GM12864 (cell line): ENCODE results near the gene PCA3.

Experiments
- DNase-seq: peaks from one replicate; pipeline ENCODE4 v3.0.0-alpha.2; 2011; ENCODE audit warnings: low read depth
- H3K4me3 ChIP-seq: 2 replicates; pipeline ENCODE4 v1.5.1; 2011; ENCODE audit warnings: mild to moderate bottlenecking, low read depth, low read length, control low read depth
- TF ChIP-seq, protein P1 (sequence below): IDR thresholded peaks from 2 replicates; pipeline ENCODE4 v1.5.1; 2011; ENCODE audit warnings: low read depth, mild to moderate bottlenecking, moderate library complexity, low read length, control low read depth, inconsistent platforms; ENCODE audit errors: missing control alignments

PCA3 gene

DNA sequence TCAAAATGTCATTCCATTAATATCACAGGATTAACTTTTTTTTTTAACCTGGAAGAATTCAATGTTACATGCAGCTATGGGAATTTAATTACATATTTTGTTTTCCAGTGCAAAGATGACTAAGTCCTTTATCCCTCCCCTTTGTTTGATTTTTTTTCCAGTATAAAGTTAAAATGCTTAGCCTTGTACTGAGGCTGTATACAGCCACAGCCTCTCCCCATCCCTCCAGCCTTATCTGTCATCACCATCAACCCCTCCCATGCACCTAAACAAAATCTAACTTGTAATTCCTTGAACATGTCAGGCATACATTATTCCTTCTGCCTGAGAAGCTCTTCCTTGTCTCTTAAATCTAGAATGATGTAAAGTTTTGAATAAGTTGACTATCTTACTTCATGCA lies 20.6 kb downstream of the PCA3 start:
- no peak for DNase-seq
- H3K4me3 ChIP-seq: no peak overlapping the region

DNA sequence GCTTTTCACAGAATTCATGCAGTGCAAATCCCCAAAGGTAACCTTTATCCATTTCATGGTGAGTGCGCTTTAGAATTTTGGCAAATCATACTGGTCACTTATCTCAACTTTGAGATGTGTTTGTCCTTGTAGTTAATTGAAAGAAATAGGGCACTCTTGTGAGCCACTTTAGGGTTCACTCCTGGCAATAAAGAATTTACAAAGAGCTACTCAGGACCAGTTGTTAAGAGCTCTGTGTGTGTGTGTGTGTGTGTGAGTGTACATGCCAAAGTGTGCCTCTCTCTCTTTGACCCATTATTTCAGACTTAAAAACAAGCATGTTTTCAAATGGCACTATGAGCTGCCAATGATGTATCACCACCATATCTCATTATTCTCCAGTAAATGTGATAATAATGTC lies 21.3 kb downstream of the PCA3 start:
- TF ChIP-seq, protein P1, sequence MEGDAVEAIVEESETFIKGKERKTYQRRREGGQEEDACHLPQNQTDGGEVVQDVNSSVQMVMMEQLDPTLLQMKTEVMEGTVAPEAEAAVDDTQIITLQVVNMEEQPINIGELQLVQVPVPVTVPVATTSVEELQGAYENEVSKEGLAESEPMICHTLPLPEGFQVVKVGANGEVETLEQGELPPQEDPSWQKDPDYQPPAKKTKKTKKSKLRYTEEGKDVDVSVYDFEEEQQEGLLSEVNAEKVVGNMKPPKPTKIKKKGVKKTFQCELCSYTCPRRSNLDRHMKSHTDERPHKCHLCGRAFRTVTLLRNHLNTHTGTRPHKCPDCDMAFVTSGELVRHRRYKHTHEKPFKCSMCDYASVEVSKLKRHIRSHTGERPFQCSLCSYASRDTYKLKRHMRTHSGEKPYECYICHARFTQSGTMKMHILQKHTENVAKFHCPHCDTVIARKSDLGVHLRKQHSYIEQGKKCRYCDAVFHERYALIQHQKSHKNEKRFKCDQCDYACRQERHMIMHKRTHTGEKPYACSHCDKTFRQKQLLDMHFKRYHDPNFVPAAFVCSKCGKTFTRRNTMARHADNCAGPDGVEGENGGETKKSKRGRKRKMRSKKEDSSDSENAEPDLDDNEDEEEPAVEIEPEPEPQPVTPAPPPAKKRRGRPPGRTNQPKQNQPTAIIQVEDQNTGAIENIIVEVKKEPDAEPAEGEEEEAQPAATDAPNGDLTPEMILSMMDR: no peak
- no peak overlapping the region for H3K4me3 ChIP-seq
- no peak for DNase-seq

More for the DNA sequence above, 20.6 kb downstream of the PCA3 start:
- TF ChIP-seq, protein P1: no peak

DNA sequence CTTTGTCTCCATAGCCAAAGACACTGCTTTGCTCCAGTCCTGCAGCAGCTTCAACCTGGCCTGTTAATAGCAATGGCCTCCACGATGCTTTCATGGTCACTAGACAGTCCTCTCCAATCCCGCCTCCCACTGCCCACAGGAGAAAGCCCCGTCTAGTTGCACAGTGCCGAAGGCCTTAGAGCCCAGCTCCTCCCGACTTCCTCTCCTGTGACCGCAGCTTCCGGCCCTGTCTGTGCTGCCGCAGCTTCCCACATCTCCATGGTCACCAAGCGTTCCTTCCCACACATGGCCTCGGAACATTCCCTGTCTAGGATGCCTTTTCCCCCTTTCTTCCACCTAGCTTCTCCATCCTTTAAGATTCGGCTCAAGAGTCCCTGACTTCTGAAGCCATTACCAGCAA lies 23.4 kb downstream of the PCA3 start:
- TF ChIP-seq, protein P1: no peak
- DNase-seq: no peak

DNA sequence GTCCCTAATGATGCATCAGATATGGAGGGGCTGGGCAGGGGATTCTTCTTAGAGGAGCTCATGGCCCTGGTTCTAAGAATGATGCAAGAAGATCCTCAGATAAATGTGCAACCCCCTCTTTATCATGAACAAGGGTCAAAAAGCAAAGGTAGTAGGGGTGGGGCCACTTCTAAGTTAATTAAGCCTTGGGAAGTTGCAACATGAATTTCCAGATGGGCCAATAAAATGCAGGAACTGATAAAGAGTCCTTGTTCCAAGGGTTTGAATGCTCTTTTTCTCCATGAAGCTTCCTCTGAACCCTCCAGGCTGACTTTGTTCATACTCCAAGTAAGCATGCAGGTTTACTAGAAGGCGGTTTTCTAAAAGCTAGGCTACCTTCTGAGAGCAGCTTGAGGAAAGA lies 25.6 kb downstream of the PCA3 start:
- TF ChIP-seq, protein P1: no peak
- H3K4me3 ChIP-seq: no peak overlapping the region
- no peak for DNase-seq

More for the DNA sequence above, 23.4 kb downstream of the PCA3 start:
- H3K4me3 ChIP-seq: no peak overlapping the region

DNA sequence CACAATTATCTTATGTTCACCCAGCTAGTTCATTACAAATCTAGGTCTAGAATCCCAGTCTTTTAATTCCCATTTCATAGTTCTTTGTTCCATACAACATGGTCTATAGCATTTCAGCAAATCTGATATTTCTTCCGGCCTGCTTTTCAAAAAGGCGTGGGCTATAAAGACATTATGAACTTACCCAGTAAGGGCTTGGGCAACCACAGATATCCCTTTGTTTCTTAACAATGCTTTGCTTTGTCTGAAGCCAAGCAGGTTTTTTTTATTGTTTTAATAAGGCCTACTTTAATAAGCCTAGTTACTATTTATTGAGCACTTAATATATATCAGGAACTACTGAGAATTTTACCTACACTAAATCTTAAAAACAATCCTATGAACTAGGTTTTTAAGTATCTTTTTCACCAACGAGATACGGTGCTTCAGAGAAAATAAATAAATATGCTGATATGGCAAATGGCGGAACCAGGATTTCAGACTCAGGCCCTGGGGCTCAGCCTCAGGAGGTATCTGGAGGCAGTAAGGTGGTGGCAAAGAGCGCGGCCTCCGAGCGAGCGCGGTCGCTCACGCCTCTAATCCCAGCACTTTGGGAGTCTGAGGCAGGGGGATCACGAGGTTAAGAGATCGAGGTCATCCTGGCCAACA lies 29.7 kb downstream of the PCA3 start:
- TF ChIP-seq, protein P1: no peak

DNA sequence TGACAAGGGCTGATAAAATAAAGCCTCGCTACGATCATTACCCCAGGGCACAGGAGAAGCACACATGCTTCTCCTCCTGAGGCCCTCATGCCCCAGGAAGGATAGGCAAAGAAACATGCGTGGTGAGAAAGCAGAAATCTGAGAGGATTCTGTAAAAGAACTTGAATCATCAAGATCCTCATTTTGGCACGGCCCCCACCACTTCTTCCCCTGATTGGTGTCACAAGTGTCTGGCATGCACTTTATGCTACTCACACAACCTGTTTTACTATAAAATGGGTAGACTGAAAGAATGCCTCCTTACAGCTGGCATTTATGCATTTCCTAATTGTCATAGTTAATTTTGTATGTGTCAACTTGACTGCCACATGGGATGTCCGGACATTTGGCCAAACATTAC lies 32.1 kb downstream of the PCA3 start:
- DNase-seq: no peak

More for the DNA sequence above, 29.7 kb downstream of the PCA3 start:
- DNase-seq: no peak
- H3K4me3 ChIP-seq: no peak overlapping the region

More for the DNA sequence above, 32.1 kb downstream of the PCA3 start:
- no peak overlapping the region for H3K4me3 ChIP-seq
- TF ChIP-seq, protein P1: no peak
